Activated B cell treated with CpG ODN at 0.5 μM for 24 hours (primary cell): ENCODE results near the gene TCF7L2. TPM values are rescaled to one million over a fixed set of nuclear protein-coding genes. Genes with fewer than 3 reads are reported as not detected.

Source experiments
- ATAC-seq: fragments of 200-7000 bp; cut with Tn5 transposase; one replicate; pipeline ENCODE4 v1.10.0; 2021; ENCODE audit warnings: low read depth, mild to moderate bottlenecking, moderate library complexity
- CTCF ChIA-PET: fragments of 350-600 bp; sonication (Branson Sonifier 250); formaldehyde crosslinking; loops from one replicate; lab custom pipeline; 2021; ENCODE audit warnings: antibody characterized with exemption; lab: Charles Lee
- POLR2A ChIA-PET: fragments of 350-600 bp; sonication (Branson Sonifier 250); formaldehyde crosslinking; loops from one replicate; lab custom pipeline; 2021; ENCODE audit warnings: antibody characterized with exemption; lab: Charles Lee
- DNase-seq: peaks from one replicate; pipeline ENCODE4 v3.0.0; 2022
- H3K27ac Mint-ChIP-seq: one replicate; pipeline ENCODE4 v1.8.0; 2020; ENCODE audit warnings: mixed read lengths
- H3K27me3 Mint-ChIP-seq: one replicate; pipeline ENCODE4 v1.8.0; 2021; ENCODE audit warnings: mixed read lengths
- H3K36me3 Mint-ChIP-seq: one replicate; pipeline ENCODE4 v1.8.0; 2021; ENCODE audit warnings: low read depth, mixed read lengths
- H3K4me1 Mint-ChIP-seq: one replicate; pipeline ENCODE4 v1.8.0; 2021; ENCODE audit warnings: mixed read lengths
- H3K4me3 Mint-ChIP-seq: one replicate; pipeline ENCODE4 v1.8.0; 2020; ENCODE audit warnings: mild to moderate bottlenecking, mixed read lengths
- H3K9me3 Mint-ChIP-seq: one replicate; pipeline ENCODE4 v1.8.0; 2020; ENCODE audit warnings: mixed read lengths
- CTCF ChIP-seq: fragments of 200-600 bp; IDR thresholded peaks from one replicate; pipeline ENCODE4 v1.8.0; 2022; ENCODE audit warnings: antibody characterized with exemption, mild to moderate bottlenecking
- intact Hi-C: fragments of 100-400 bp; cut with micrococcal nuclease; formaldehyde crosslinking; loops from one replicate; pipeline ENCODE4 v1.15.1; 2024
- total RNA-seq: library from RNA; stranded (reverse); gene quantifications from 2 replicates; pipeline ENCODE4 v1.2.3, GENCODE V29; 2022

TCF7L2 gene
- total RNA-seq, 1 donor from 2014 or later, result 2.2 TPM

DNA sequence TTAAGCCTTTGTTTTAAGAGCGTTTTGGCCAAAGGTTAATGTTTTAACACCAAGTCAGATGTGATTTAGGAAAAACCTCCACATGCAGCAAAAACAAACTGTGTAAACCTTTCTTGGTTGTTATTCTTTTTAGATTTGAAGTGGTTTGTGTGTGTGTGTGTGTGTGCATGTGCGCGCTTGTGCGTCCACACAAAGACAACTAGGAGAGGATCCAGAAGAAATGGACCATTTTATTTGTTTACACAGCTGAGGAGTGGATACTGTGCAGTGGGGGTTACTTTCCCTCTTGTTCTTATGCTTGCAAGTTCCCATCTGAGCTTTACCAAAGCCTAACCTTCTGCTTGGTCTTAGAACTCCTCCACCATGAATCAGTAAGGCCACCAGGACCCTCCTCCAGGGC is 20.0 kb downstream of the TCF7L2 start:
- Mint-ChIP-seq H3K4me1 (no peaks in the 10 kb centered on the region), H3K4me3 (no peak overlapping the region), H3K27ac (no peak overlapping the region), H3K36me3 (no peaks in the 10 kb centered on the region), H3K27me3 (peaks cover 39% of the 10 kb centered on the region), H3K9me3 (no peaks in the 10 kb centered on the region)
- POLR2A ChIA-PET, result no interaction called here
- ATAC-seq (no peak), DNase-seq (no peak)
- CTCF ChIA-PET, result no interaction called here
- intact Hi-C loops, result no loop called here
- no peak for TF ChIP-seq CTCF

DNA sequence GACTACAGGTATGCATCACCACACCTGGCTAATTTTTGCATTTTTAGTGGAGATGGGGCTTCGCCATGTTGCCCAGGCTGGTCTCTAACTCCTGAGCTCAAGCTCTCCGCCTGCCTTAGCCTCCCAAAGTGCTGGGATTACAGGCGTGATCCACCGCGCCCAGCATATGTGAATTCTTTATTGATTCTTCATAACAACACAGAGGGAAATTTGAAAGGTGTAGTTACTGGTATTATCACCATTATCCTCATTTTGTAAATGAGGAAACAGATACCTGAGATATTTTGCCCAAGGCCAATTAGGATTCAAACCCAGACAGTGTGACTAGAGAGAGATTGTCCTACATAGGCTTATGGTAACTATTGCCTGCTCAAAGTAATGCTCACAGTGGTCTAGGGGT is 22.6 kb downstream of the TCF7L2 start:
- H3K27ac Mint-ChIP-seq, result no peak overlapping the region
- intact Hi-C loops, result no loop called here
- peaks cover 54% of the 10 kb centered on the region for H3K27me3 Mint-ChIP-seq
- no peak for ATAC-seq
- H3K9me3 Mint-ChIP-seq, result no peaks in the 10 kb centered on the region
- H3K36me3 Mint-ChIP-seq, result no peaks in the 10 kb centered on the region
- ChIA-PET CTCF (no interaction called here), POLR2A (interaction anchor here (1.2 kb wide), 1 partner anchor 22 kb away, joined by 3 read pairs; no protein-coding TSS in a partner anchor)
- H3K4me3 Mint-ChIP-seq, result no peak overlapping the region
- no peak for DNase-seq
- H3K4me1 Mint-ChIP-seq, result no peaks in the 10 kb centered on the region
- no peak for TF ChIP-seq CTCF

- Mint-ChIP-seq H3K36me3 (no peaks in the 10 kb centered on the region), H3K27me3 (peaks cover 58% of the 10 kb centered on the region), H3K27ac (no peak overlapping the region), H3K4me1 (no peaks in the 10 kb centered on the region), H3K4me3 (no peak overlapping the region), H3K9me3 (no peaks in the 10 kb centered on the region)
- CTCF ChIA-PET, result interaction anchor here (0.7 kb wide), 1 partner anchor 18 kb away, joined by 4 read pairs; no protein-coding TSS in a partner anchor
- ATAC-seq (no peak), DNase-seq (no peak)
- POLR2A ChIA-PET, result interaction anchor here (1.2 kb wide), 1 partner anchor 22 kb away, joined by 3 read pairs; no protein-coding TSS in a partner anchor
- no peak for TF ChIP-seq CTCF
- intact Hi-C loops, result no loop called here
Observed at GRCh38 chr10:112973046-112973445, 23.0 kb downstream of the TCF7L2 start.

DNA sequence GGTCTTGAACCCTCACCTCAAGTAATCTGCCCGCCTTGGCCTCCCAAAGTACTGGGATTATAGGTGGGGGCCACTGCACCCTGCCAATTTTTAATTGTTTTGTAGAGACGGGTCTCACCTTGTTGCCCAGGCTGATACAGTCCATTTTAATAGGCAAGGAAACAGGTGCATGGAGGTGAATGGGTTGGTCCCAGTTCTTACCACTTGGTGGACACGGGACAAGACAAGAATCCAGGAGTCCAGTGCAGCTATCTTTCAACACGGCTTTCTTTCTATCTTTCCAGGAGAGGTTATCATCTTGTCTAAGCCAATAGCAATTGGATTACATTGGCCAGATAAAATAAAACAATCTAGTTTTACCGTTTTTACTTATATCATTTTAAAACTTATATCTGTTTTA is 23.8 kb downstream of the TCF7L2 start:
- Mint-ChIP-seq H3K9me3 (no peaks in the 10 kb centered on the region), H3K4me3 (no peak overlapping the region), H3K27ac (no peak overlapping the region), H3K4me1 (no peaks in the 10 kb centered on the region), H3K36me3 (no peaks in the 10 kb centered on the region), H3K27me3 (peaks cover 61% of the 10 kb centered on the region)
- intact Hi-C loops, result no loop called here
- no peak for DNase-seq
- ChIA-PET POLR2A (no interaction called here), CTCF (interaction anchor here (0.7 kb wide), 1 partner anchor 17 kb away, joined by 4 read pairs; no protein-coding TSS in a partner anchor)
- no peak for ATAC-seq
- TF ChIP-seq CTCF, result no peak

DNA sequence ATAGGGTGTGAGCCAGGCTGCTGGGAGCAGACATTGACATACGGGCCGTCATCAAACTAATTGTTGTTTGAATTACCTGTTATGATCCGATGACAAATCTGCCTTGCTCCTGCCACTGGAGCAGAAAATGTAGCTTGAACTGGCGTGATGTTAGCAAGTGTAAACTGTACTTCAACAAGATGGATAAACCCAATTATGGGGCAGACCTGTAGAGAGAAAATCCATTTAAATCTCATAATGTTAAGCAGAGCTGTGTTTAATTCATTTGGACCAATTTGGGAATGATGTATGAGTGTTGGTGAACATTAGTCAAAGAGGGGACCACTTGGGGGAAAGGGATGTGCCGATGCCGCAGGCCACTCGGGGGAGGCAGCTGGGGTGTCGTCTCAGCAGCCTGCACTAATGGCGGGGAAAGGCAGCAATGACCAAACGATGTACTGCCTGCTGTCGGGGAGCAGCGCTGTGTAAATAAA is 27.4 kb downstream of the TCF7L2 start:
- intact Hi-C loops, result no loop called here
- CTCF ChIA-PET, result no interaction called here
- Mint-ChIP-seq H3K9me3 (no peaks in the 10 kb centered on the region), H3K4me3 (no peak overlapping the region), H3K27ac (no peak overlapping the region), H3K4me1 (peaks cover 16% of the 10 kb centered on the region), H3K36me3 (no peaks in the 10 kb centered on the region), H3K27me3 (peaks cover 54% of the 10 kb centered on the region)
- DNase-seq, result no peak
- no peak for ATAC-seq
- POLR2A ChIA-PET, result interaction anchor here (0.7 kb wide), 1 partner anchor 18 kb away, joined by 5 read pairs; no protein-coding TSS in a partner anchor
- TF ChIP-seq CTCF, result no peak
